GM19099 (cell line): ENCODE measurements around the gene POLD4.
A peak's percentile ranks its signal among the peaks of the same experiment; 100 is the strongest.

Experiments
- POLR2A ChIP-seq: IDR thresholded peaks from 3 replicates; pipeline ENCODE4 v1.6.1; 2011; ENCODE audit warnings: low read depth; ENCODE audit not compliant: insufficient read length; ENCODE audit errors: extremely low read depth

Gene POLD4

DNA sequence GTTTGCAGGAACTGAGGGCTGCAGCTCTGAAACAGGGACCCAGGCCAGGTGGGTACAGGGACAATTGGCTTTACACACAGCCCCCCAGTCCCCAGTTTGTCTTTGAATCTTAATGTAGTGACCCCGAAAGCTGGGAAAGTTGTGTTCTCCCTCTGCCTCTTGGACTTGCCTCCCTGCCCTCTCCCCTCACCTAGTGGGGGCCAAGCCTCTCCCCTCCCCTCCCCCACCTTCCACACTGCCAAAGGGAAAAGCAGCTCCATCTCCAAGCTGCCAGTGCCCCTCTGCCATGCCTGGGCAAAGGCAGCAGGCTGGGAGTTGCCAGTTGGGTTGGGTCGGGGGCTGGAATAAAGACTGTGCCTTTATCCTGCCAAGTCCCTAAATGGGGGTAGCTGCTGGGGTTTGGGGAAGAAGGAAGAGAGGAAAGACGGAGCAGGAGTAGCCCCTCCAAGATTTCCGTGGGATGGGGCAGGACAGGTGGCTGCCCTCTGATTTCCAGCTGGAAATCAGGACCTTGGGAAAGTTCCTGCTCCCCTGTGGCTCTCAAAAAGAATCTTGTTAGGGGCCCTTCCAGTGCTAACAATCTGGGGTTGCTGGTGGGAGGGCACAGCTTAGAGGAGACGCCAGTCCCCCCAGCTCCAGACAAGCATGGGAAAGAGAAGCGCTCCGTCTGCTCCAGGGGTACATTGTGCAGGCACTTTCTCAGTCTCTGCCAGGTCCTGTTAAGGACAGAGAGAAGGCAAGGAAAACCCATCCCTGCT lies 22.9 kb upstream of the POLD4 start:
- TF ChIP-seq POLR2A = no peak

DNA sequence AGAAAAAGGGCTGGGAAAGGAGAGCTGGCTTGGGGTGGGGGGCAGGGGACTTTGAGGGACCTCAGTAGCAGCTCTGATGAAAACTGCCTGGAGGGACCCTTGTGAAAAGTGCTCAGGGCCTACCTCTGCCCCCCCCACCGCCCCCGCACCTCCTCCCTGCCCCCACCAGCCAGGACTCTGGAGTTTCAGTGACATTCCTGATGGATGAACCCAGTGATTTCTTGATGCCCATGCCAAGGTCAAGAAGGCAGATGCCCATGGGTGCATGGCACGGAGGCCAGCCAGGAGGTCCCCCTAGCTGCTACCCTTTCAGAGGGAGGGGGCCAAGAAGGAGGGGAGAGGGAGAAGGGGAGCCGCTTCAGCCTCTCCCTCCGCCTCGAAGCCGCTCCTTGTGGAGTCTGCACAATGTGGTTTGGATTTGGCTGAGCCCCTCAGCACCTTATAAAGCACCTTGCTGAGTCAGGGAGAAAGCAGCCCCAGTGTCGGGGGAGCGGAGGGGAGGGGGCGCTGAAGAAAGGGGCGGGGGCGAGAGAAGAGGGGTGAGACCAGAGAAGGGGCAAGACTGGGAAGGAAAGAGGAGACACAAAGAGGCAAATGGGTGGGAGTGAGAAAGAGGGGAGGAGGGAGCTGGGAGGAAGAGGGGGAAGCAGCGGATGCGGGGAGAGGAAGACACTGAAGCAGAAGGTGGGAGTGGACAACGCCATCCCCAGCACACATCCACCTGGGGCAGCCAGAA lies 22.1 kb upstream of the POLD4 start:
- no peak for TF ChIP-seq POLR2A

DNA sequence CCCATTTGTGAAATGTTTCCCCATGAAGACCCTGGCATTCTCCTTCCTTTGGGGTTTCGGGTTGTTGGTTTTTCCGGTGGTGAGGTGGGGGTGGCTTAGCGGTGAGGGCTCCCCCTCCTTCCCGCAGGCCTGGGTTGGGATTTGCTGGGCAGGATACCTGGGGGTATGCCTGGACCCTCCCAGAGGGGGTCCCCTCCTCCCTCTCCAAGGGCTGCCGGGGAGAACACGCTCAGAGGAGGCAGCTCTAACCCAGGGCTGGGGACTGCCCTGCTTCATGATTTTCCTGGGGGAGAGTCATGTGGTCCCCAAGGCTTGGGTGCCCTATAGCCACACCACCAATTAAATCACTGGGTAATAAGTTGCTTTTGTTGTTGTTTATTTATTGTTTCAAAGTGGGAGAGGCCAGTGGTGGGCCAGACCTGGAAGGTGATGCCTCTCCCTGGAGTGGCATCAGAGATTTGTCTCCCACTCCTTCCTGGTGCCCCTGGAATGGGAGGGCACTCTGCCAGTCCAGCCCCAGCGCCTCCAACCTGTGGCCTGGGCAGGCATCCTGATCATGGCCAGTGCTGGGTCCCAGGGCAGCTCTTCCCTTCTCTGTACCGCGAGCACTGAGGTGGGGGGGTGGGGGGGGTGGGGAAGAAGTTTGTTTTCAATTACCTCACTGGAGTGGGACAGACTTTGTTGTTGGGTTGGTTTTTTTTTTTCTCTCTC lies 21.4 kb upstream of the POLD4 start:
- TF ChIP-seq POLR2A = no peak

DNA sequence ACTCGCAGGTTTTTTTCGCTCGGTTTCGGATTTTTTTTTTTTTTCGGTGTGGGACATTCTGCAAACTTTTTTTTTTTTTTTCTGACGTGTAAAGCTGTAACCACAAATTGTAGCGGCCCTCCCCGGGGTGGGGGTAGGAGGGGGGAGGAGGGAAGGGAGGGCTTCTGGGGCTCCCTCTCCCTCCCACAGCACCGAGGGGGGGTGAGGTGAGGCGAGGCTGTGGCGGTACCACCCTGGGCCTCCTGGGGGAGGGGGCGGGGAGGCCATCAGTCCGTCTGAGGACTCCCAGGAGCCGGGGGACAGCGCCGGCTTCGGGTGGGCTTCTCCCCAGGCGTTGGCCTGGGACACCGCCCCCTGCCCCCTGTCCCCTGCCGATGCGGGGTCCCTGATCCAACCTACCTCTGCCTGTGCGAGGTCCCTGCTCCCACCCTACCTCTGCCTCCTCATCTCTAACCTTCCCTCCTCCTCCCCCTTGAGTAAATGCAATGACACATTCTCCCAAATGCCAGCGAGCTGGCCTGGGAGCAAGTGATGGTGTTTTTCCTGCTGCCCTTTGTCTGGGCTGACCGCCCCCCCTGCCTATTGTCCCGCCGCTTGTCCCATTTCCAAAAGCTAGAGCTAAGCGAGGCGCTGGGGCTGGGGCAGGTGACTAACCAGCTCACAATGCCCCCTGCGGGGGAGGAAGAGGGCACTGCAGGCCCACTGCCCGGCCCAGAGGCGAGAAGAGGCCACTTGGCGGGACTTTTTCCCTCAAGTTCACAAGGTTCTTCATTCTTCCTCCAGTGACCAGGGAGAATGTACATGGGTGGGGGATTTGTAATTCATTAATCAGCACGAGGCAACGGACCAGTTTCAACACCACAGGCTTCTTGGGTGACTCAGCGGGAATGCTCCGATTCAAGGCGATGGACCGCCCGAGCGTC lies 20.6 kb upstream of the POLD4 start:
- TF ChIP-seq POLR2A = no peak

DNA sequence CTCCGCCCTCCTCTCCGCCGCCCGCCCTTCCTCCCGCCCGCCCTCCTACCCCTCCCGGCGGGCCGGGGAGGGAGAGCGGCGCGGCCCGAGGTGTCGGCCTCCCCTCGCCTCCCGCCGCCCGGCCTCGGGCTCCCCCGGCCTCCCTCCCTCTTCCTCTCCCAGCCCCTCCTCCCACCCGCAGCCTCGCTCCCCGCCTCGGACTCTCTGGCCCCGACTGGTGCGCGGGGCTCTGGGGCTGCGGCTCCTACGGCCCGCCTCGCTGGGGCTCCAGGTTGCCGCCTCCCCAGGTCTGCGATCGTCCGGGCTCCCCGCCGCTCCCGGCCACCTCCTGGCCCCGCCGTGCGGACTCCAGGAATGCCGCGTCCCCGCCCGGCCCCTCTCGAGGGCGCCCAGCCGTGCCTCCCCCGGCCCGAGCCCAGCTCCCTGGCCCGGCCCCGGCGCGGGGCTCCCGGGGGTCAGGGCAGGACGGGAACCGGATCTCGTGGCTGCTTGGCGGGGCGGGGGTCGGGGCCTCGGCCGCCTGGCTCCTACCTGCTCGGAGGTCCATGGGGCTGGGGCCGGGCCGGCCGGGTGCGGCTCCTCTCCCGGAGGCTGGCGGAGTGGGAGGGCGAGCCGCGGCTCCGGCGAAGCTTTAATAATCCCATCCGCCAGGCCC lies 19.8 kb upstream of the POLD4 start, which contains the start of gene CLCF1:
Gene CLCF1, minus strand, starts transcription at position 606 of the 655 bp plus-strand sequence. Its CDS starts 59 bp downstream, at position 547.
- TF ChIP-seq POLR2A = peak; percentile 26

DNA sequence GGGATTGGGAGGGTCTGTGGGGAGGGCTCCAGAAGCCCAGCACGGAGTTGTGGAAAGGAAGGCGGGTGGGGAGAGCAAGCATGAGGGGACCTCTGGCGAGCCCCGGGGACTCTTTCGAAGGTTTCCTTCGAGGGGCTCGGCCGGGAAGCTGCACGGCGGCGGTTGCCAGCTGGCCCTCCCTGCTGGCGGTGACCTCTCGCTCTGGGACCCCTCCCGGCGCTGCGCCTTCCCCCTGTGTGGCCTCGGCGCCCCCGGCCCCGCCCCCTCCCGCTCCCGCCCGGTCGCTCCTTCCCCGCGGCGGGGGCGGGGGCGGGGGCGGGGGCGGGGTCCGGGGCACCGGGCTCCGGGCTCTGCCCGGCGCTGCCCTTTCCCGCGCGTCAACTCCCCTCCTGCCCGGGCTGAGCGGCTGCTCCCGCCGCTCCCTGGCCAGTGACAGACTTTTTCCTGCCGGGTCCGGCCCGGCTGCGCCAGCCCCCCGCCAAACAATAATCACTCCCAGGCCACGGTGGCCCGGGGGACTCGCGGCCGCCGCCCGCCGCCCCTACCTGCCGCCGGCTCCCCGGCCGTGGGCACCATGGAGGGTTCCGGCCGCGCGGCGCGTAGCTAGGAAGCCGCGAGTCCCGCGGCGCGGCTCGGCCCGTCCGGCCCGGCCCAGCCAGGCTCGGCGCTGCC lies 19.1 kb upstream of the POLD4 start:
- no peak for TF ChIP-seq POLR2A

DNA sequence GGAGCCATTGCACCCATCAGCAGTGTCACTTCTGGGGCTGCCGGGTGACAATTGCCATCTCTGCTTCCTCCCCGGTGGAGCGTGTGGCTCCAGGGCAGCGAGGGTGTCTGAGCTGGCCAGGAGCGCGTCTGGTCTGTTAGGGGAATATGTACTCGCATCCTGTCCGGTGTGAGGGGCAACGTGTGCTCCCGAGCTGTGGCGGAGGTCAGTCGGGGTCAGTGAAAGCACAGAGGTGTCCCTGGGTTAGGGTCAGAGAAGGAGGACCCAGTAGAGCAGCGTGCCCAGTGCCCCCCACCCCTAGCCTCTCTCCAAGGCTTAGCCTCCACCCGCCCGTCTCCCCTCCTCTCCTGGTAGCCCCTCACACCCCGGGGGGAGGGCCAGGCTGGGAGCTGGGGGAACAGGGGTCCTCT lies 18.6 kb upstream of the POLD4 start:
- no peak for TF ChIP-seq POLR2A

DNA sequence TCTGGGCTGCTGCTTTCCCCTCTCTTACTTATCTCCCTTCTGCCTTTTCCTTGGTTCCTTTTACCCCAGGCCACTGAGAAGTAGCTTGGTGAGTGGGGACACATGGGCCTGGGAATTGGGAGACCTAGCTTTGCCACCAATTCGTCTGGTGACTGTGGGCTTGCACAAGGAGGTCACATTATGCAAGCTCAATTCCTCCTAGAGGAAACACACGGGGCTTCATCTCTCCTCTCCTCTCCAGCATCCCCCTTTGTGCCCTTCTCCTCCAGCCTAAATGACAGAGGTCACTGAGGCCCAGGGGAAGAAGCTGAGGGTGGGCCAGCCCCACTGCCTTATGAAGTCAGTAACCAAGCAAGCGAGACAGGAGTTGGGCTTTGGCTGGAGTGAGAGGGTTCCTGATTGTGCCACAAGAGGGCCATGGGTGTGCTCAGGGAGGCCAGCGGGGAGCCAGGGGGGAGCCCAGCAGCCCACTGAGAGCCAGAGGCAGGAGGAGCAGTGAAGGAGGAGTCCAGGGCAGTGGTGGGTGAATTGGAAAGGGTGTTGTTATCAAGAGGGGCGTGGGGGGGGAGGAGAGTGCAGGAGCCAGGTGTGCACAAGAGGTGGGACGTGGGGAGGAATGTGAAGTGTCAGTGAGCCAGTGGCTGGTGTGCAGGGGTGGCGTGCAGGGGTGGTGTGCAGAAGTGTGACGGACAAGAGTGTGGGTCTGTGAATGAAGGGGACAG lies 18.0 kb upstream of the POLD4 start:
- no peak for TF ChIP-seq POLR2A

DNA sequence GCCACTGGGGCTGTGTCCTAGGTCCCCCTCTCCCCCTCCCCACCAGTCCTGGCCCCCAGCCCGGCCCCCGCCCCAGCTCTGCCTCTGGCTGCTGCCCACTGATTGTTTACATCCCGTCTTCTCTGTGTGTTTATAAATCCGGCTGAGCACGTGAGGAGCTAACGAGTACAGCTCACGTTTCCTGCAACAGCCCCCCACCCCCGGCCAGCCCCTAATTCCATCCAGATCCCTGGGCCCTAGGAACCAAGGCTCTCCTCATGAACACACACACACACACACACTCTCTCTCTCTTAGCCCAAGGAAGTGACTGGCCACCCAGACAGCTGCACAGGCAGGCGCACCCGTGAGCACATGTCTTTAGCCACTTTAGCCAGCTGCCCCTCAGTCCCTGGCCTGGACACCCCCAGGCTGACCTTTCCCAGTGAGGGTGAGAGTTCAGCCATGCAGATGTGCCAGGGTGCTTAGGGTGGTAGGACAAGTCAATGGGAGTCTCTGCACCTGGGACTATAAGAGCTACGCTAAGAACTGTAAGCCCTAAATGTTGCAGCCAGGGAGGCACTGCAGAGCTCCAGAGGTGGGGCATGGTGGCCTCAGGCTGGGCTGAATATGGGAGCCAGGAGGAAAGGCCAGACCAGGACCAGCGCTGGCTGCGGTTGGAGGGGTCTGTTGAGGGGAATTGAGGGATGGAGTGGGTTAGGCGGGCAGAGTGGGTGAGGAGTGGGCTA lies 17.2 kb upstream of the POLD4 start:
- TF ChIP-seq POLR2A = no peak

DNA sequence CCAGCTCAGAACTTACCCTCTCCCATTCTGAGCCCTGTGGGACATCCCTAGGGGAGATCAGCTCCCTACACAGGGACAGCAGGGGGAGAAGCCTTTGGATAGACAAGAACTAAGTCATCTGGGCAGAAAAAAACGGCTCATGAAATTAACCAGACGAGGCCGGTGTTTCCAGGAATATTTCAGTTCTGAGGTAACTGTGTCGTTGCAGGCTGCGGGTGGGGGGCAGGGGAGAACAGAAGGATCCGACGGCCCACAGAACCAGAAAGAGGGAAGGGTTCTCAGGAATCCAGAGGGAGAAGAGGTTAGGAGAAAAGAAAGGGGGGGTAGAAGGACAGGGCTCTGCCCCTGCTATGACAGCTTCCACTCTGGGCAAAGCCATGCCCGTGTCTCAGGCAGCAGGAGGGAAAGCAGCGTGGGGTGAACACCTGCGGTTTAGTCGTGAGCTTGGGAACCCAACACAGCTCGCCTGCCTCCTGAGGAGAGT lies 16.5 kb upstream of the POLD4 start:
- TF ChIP-seq POLR2A = no peak

DNA sequence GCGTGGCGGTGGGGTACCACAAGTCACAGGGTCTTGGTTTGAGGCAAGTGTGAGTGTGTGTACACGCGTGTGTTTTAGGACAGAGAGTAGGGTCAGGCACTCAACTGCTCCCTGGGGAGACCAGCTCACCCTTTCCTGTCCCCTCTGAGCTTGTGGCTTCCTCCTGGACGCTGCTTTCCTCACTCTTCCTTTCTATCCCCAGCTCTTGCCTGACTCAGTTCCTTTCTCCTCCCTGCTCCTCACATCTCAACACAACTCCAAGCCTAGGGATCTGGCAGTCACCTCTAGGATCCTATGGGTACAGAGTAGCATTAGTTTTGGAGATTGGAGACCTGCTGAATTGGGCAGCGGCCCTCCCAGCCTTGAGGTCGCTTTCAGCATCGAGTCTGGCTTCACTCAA lies 15.9 kb upstream of the POLD4 start:
- TF ChIP-seq POLR2A = no peak

DNA sequence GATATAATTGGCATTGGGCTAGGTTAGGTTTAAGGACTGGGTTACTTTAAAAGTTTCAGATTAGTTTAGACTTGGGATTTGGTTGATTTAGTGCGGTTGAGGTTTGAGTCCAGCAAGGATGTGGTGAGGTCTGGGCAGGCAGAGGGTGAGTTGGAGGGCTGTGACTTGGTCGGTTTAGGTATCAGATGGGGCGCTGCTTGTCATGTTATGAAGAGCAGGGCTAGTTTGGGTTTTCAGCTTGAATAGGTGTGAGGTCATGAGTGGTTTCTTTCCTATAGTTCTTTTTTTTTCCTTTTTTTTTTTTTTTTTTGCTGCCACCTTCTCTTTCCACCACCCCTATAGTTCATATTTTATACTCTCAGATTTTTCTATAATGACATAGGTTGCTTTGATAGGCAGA lies 15.3 kb upstream of the POLD4 start:
- no peak for TF ChIP-seq POLR2A
